Activated CD4-positive, alpha-beta T cell treated with anti-CD3 and anti-CD28 coated beads, Interleukin-2, amount 50 U/mL, for 16 hours (primary cell): ENCODE data around the gene RECK.
"Not testable (repeated sequence)": the region's sequence is repeated elsewhere in the genome, so short reads cannot be mapped to it uniquely, and the experiment has no call there.

Experiments
- DNase-seq: peaks from one replicate; pipeline ENCODE4 v3.0.0-alpha.2; 2020

The RECK gene

DNA sequence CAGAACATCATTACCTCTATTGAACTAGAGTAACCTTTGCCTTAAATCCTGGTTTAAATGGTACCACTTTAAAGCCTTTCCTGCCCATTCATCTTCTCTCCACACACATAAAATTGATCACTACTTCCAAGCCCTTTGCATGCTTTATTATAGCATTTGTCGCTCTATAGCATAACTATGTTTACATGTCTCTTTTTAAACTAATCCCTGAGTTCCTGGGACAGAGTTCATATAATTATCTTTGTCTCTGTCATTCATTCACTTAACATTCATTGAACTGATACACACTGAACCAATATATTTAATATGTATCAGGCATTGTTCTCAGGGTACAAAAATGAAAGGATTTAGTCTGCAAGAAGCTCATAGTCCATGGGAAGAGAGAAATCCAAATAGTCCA lies 37.3 kb downstream of the RECK start:
- DNase-seq: no peak

DNA sequence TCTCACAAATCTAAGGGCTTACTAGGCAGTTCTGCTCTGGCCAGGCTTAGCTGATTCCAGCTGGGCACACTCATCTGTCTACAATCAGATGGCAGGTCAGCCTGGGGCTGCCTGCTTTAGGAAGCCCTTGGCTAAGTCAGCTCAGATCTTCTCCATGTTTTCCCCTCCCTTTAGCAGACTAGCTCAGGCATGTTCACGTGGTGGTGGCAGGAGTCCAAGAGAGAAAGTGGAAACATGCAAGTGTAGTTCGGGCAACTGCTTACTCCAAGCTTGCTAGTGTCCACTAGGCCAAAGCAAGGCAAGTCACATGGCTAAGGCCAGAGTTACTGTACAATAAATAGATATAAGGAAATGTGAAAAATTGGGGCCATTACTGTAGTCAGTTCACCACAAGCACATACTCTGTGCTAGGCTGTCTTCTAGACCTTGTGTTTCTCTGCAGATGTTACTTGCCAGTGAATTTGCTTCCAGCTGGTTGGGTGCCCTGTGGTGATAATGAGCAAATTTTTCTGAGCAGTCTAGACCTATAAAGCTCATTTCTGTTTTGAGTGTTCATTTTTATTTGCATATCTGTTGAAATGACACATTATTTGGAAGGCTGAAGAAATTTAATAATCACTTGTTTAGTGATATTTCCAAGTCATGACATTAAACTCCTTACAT lies 38.3 kb downstream of the RECK start:
- DNase-seq: no peak

DNA sequence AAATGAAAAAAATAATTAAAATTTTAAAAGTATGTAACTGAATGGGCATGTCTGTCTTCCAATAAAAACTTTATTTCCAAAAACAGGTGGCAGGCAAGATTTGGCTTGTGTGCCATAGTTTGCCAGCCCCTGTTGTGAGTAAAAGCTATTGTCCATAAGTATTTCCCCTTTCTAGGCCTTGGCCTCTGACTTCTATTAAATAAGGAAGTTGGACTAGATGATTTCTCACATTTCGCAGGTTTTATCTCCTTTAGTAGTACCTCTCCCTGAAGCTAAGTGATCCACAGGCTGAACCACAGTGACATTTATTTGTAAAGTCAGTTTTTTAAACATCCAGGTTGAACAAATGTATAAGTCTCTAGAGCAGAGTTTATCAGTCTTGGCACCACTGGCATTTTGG lies 41.3 kb downstream of the RECK start:
- no peak for DNase-seq

DNA sequence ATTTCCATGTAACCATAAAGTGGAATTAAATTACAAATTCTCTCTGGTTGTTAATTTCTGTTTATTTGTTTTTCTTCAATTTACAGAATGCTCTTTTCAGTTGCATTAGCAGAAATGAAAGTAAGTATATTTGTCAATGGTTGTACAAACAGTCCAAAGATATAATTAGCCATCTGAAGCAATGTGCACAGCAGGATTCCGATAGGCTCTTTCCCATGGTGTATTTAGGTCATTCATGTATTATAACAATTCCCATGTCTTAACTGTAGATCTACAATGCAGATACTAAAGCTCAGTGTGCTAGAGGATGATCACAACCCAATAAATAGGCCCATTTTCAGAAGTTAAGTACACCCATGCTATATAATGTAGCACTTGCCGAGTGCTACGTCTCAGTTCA lies 43.8 kb downstream of the RECK start:
- no peak for DNase-seq

DNA sequence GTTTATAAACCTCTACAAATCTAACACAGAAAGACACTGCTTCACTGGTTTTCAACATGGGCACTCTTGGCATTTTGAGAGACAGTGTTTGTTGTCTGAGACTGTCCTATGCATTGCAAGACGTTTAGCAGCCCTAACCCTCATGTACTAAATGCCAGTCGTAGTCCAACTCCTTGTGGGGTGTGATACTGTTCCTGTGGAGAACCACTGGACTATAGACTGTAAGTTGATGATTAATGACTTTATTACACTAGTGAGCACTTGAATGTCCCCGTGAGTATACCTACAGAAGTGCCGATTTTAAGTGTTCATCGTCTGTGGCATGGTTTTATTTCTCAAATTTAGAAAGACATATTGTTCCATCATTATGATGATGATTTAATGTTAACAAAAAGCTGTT lies 46.2 kb downstream of the RECK start:
- no peak for DNase-seq

DNA sequence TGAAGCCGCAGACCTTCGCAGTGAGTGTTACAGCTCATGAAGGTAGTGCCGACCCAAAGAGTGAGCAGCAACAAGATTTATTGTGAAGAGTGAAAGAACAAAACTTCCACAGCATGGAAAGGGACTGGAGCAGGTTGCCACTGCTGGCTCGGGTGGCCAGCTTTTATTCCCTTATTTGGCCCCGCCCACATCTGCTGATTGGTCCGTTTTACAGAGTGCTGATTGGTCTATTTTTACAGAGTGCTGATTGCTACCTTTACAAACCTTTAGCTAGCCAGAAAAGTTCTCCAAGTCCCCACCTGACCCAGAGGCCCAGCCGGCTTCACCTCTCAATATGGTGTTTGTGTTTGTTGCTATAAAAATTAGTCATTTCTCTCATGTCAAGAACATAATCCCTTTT lies 49.7 kb downstream of the RECK start:
- DNase-seq: no peak

DNA sequence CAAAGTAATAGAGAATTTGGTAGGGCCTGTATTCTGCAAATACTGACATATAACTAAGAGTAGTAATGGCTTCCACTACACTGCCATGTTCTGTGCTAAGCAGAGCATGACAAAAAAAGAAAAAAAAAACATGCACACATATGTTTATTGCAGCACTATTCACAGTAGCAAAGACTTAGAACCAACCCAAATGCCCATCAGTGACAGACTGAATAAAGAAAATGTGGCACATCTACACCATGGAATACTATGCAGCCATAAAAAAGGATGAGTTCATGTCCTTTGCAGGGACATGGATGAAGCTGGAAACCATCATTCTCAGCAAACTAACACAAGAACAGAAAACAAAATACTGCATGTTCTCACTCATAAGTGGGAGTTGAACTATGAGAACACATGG lies 50.3 kb downstream of the RECK start:
- DNase-seq: not testable (repeated sequence)

DNA sequence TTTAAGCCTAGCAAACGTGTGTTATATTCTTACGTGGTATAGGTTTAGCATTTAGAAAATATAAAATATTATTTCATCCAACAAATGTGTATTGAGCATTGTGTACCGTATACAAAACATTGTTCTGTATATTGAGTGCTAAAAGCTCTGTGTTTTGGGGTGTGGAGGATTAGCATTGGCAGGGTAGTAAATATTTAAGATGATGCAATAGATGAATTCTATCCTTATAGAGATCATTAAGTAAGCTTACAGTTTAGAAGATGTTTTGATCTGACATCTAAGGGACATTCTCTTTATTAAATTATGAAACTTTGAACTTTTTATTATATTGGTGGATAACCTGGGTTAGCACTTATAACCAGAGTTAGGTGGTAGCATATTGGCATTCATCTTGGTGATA lies 51.3 kb downstream of the RECK start:
- no peak for DNase-seq

DNA sequence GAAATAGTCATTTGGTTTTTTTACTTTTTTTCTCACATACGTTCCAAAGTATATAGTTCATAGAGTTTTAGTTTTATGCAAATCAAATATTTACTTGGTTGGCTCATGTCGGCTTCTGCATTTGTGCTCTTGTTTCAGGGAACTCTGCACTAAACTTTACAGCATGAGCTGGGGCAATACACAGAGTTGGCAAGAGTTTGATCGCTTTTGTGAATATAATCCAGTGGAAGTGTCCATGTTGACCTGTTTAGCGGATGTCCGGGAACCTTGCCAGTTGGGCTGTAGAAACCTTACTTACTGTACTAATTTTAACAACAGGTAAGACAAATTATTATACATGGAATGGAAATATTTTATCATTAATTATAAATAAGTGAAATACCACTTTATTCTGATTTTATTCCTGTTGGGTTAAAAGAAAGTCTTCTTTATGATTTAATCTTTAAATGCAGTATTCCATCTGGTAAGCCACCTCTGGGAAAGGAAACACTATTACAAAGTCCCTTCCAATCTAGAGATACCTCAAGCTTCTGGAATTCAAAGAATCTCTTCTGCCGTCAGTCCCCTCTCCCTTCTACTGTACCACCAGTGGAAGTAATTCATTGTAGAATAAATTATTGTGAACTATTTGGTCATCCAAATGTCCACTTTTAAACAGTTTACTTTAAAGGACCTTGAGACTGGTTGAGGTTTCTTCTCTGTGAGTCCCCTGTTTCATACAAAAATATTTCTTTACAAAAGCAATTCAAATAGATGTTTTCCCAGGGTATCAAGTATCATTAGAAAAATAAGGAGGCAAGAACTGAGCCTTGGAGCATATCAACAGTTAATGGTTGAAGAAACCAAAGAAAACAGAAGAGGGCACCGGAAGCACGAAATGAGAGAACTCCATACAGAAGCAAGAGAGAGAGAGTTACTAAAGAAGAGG lies 54.6 kb downstream of the RECK start:
- no peak for DNase-seq

DNA sequence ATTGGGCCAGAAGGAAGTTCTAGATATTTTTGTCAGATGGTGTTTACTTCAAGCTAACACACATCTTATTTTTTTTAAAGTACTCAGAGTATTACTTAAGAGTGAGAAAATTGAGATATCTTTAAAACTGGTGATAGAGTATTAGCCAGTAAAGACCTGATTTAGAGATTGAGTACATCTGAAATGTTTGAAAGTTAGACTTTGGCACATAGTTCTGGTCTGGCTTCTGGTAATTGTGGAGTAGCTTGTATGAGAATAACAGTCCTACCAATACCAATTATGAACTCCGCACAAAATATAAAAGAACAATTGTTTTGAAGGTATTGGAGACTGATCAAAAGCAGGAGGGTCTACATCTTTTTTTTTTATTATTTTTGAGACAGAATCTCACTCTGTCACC lies 55.3 kb downstream of the RECK start:
- no peak for DNase-seq

DNA sequence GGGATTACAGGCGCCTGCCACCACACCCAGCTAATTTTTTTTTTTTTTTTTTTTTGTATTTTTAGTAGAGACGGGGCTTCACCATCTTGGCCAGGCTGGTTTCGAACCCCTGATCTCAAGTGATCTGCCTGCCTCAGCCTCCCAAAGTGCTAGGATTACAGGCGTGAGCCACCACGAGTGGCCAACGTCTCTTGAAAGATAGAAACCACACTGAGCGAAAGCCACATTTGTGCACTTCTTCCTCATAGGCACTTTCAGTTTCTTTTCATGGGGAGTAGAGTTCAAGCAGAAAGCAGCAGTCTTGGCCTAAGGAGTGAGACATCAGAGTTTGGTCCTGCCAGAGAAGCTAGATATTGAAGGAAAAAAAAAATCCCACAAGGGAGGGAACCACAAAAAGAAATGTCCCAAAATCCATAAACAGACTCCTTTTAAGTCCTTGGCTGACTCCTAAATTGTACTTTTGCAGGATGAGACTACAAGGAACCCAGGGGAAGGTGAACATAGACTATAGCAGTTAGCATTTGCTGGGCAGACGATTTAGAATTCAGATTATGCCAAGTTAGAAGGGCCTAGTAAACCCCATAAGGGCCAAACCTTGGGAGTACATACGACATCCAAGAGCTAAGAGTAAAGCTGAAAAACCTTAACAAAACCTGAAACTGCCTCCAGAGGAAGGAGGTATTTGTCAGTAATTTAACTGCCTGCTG lies 55.9 kb downstream of the RECK start:
- peak; percentile 75 for DNase-seq

DNA sequence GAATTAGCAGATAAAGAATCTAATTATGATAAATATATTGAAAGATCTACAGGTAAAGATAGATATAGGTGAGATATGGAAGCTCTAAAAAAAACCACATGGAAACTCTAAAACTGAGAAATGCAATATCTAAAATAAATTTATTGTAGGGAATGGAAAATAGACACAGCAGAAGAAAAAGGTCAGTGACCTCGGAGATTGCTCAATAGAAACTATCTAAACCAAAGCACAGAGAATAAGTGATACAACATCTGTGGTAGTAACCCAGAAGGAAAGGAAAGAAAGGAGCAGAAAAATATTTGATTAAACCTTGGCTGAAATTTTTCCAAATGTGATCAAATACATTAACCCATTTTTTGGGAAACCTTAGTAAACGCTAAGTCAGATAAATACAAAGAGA lies 56.7 kb downstream of the RECK start:
- DNase-seq: no peak

DNA sequence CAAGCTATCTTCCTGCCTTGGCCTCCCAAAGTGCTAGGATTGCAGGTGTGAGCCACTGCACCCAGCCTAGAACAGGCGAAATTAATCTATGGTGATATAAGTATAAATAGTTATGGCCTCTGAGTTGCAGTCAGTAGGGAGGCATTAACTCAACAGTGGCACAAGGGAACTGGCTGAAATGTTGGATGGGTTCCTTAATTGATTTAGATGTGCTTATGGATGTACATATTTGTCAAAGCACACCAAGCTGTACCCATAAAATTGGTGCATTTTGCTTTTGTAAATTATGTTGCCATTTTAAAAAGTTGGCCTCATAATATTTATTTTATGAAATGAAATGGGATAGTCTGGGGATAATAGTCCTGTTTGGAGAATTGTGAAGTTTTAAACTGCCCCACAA lies 63.0 kb downstream of the RECK start:
- DNase-seq: no peak

DNA sequence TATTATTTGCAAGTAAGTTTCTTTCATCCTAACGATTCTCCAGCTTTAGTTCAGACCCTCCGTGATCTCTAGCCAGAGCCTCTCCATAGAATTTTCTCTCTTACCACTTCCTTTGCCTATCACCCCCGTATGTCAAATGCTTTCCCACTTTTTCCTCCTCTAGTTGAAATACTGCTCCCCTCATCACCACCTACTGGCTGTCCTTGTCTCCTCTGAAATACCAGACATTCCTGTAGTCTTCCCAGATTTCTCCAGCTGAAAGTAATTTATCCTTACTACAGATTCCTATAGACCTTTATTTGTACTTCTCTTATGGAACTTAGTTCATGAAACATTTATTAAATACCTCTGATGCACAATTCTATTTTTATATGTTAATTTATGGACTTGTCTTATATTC lies 63.8 kb downstream of the RECK start:
- DNase-seq: no peak

DNA sequence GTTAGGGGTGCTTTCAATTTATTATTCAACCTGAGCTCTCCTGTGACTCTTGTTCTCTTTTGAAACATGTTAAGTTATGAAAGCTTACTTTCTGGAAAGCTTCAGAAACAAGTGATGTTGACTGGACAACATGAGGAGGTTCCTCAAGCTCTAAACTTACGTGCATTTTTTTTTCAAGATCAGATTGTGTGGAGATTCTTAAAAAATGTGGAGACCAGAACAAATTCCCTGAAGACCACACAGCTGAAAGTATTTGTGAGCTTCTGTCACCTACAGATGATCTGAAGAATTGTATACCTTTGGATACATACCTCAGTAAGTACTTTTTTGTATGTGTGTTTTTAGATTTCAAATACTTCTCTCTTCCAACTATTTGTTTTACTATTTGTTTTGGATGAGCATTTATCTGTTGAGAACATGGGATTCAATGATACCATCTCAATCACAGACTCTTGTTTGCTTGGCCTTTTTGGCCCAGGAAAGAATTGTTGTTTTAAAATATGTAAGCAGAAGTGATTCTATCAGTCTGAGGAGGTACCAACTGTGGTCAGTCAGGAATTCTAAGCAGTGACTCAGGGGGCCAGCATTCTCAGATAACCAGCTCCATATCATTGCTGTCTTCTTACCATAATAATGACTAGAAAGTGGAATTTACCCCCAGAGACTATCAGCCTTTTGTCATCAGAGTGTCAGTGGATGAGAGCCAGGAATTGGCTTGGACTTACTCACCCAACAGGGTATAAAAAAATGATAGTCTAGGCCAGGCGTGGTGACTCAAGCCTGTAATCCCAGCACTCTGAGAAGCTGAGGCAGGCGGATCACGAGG lies 65.4 kb downstream of the RECK start:
- no peak for DNase-seq

DNA sequence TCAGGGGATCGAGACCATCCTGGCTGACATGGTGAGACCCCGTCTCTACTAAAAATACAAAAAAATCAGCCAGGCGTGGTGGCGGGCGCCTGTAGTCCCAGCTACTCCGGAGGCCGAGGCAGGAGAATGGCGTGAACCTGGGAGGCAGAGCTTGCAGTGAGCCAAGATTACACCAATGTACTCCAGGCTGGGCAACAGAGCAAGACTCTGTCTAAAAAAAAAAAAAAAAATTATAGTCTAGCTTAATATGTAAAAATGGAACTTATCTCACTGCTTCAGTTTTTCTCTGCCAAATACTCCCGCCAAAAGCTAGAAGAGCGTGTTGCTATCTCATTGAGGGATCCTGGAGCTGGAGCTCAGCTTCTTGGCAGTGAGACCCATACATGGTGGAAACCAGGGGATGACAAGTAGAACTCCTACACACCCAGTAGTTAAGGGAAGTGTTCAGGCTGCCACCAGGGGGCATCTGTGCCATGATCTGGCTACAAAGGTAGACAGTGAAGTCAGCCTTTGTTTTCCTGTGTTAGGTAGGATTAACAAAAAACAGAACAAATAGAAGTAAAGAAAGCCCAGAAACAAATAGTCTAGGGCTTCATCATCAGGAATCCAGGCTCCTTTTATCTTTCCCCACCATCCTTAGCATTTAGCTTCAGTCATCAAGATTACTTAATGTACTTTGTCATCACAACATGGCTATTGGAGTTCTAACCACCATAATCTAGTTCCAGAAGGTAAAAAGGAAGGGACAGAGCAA lies 66.2 kb downstream of the RECK start:
- peak; percentile 87 for DNase-seq

DNA sequence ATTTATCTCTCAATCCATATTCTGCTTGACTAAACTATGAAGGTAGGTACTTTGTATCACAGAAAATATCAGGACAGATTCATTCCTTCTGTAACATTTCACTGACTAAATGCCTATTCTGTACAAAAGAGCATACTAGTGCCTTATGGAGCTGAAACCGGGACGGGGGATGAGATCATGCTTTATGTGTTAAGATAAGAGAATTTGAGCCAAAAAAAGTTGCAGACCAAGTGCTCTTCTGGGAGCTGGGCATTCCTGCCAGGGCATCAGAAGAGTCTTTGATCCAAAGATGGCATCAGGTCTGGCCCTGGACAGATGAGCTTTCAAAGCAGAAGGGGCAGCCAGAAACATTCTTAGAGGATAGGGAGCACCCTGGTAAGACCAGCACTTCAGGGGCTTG lies 72.4 kb downstream of the RECK start:
- no peak for DNase-seq

DNA sequence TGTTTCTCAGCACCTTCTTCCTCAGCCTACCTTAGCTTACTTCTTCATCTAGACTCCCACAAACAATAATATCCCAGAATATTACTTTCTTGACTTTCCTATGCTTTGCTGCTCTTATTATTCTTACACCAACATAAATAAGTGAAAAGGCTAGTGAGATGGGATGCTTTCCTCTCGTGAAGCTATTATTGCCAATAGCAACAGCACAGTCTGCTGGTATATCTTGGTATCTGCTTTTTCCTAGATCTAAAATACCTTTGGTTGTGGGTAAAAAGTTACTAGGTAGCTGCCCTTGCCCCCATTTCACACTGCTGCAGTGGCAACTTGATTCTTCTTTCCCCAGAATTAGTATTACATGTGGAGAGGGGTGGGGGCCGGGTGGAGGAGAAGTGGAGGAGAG lies 73.7 kb downstream of the RECK start:
- no peak for DNase-seq

DNA sequence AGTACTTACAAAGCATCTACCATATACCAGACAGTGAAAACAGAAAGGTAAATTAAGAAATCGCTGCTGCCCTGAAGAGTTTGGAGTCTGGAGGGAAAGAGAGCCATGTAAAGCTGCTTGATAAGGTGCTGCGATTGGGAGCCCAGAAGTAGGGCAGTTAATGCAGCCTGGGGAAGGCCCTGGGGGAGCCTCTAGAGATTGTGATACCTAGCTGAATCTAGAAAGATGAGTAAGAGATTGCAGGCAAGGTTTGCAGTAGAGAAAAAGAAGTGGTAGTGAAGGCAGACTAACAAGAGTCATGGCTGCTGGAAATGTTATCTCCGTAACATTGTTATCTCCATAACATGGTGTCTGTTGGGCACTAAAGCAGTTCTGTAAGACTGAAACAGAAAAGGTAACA lies 75.8 kb downstream of the RECK start:
- DNase-seq: no peak

DNA sequence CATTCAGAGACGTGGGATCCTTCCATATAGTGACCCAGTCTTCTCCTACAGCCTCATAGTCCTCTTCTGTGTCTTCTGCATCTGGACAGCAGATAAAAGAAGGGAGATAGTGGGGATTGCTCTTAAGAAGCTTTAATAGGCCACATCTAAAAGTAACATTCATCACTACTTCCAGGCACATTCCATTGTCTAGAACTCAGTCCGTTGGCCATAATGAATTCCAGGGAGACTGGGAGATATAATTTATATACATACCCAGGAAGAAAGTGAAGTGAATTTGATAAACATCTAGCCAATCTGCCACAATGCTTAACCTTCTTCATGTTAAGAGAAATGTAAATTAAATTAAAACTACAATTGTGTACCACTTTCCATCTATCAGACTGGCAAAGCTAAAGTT lies 77.3 kb downstream of the RECK start:
- no peak for DNase-seq

DNA sequence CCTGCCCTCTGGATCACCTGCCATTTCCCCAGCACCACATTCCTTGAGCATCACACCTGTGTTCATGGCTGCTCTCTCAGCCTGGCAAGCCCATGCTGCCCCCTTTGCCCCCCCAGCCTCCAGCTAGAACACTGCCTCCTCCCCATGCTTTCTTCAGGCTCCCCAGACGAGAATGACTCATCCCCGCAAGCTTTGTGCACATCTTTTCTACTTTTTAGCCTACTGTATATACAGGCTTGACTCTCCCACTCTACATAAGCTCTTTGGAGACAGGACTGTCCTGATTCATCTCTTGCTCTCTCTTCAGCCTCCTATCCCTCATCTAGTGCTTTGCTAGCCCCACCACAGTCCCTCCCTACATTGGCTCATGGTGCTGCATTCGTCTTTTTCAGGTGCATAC lies 79.9 kb downstream of the RECK start:
- no peak for DNase-seq

DNA sequence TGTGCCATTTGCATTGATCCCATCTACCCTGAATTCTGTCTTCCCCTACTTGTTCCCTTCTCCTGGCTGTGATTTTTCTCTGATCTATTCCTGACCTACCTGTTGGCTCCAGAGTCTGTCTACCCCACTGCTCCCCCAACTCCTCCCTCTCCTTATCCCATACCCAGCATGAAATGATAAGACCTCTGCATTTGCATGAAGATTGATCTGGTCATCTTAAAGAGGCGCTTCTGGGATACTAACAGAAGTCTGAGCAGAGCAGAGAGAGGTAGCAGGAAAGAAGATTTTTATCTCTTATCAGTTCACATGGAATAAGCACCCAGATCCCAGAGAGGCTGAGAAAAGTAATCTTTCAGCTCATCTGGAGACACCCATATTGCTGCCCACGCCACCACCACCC lies 81.5 kb downstream of the RECK start:
- DNase-seq: no peak
